Thyroid gland (tissue), 4 donors: ENCODE results near the gene IMPDH2. TPM values are rescaled to one million over a fixed set of nuclear protein-coding genes. Genes with fewer than 3 reads are reported as not detected.
"Not testable (repeated sequence)": the region's sequence is repeated elsewhere in the genome, so short reads cannot be mapped to it uniquely, and the experiment has no call there.

Experiments used
- DNase-seq, 2 donors: peaks; one replicate each; pipeline ENCODE4 v3.0.0-alpha.2; 2019
- H3K27ac ChIP-seq, 3 donors: fragments of 200-600 bp; sonication (generic); 1 replicate in 2 of 3; 2 replicates in 1 of 3; pipeline ENCODE4 v1.5.1; 2016 to 2019; ENCODE audit warnings: mild to moderate bottlenecking in 1 of 3, moderate library complexity in 1 of 3
- H3K27me3 ChIP-seq: fragments of 200-600 bp; sonication (generic); one replicate; pipeline ENCODE4 v1.5.1; 2019
- H3K36me3 ChIP-seq, 2 donors: fragments of 200-600 bp; sonication (generic); one replicate each; pipeline ENCODE4 v1.5.1; 2016 to 2019
- H3K4me1 ChIP-seq, 2 donors: fragments of 200-600 bp; sonication (generic); one replicate each; pipeline ENCODE4 v1.5.1; 2017 to 2019
- H3K4me3 ChIP-seq, 3 donors: fragments of 200-600 bp; sonication (generic); replicated peaks in 1 of 3; 1 replicate in 2 of 3; 2 replicates in 1 of 3; pipeline ENCODE4 v1.5.1; 2016; ENCODE audit warnings: mild to moderate bottlenecking in 1 of 3
- H3K9me3 ChIP-seq: fragments of 200-600 bp; sonication (generic); one replicate; pipeline ENCODE4 v1.5.1; 2017
- POLR2A ChIP-seq, 2 donors: fragments of 450-650 bp; IDR thresholded peaks; one replicate each; pipeline ENCODE4 v1.6.1; 2017; ENCODE audit warnings: antibody characterized with exemption in 2 of 2, mild to moderate bottlenecking in 2 of 2, moderate library complexity in 1 of 2
- WGBS, 2 donors: methylation state at CpG; one replicate each; pipeline ENCODE4 v1.1.5; 2017; 5-methylcytosine and 5-hydroxymethylcytosine counted together
- intact Hi-C: fragments of 100-400 bp; cut with DNase I; formaldehyde crosslinking; loops from one replicate; pipeline ENCODE4 v1.15.1; 2023
- total RNA-seq, 4 donors: library from RNA; depleted of rRNA; stranded (reverse); fragments of >200 nt; gene quantifications; one replicate each; pipeline ENCODE4 v1.2.3, GENCODE V29; 2016
- TF ChIP-seq, protein P1 (sequence below), 6 experiments: fragments of 200-600 bp in 3 of 6; fragments of 450-650 bp in 3 of 6; sonication (generic) in 3 of 6; IDR thresholded peaks; one replicate each; pipeline ENCODE4 v1.5.1; 2016 to 2019; ENCODE audit warnings: antibody characterized with exemption in 6 of 6, mild to moderate bottlenecking in 2 of 6, inconsistent platforms in 1 of 6, moderate library complexity in 1 of 6

Gene IMPDH2
- total RNA-seq, 4 donors from 2014 or later: 92.9 to 159 (median 109) TPM

GRCh38 chr3:49012441-49013017 lies 16.7 kb downstream of the IMPDH2 start:
- DNase-seq: no peak

DNA sequence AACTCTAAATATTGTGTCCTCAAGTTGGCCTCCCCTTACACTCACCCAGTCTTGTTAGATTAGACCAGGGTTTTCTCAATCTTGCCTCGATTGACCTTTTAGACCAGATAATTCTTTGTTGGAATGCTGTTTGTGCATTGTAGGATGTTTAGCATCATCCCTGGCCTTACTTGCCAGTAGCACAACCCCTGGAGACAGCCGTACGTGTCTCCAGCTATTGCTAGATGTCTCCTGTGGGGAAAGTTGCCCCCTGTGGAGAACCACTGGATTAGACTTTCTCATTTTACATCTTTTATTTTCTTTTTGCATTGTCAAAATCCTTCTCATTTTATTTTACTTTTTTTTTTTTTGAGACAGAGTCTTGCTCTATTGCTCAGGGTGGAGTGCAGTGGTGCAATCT lies 19.8 kb downstream of the IMPDH2 start:
- Histone ChIP-seq H3K9me3 (no peaks in the 10 kb centered on the region), H3K4me1 (peaks cover 18 to 25% of the 10 kb centered on the region in 2 donors), H3K4me3 (no peak overlapping the region), H3K27me3 (no peaks in the 10 kb centered on the region), H3K36me3 (peaks cover 4 to 8% of the 10 kb centered on the region in 2 donors), H3K27ac (no peak overlapping the region)
- no peak for DNase-seq
- TF ChIP-seq, protein P1, sequence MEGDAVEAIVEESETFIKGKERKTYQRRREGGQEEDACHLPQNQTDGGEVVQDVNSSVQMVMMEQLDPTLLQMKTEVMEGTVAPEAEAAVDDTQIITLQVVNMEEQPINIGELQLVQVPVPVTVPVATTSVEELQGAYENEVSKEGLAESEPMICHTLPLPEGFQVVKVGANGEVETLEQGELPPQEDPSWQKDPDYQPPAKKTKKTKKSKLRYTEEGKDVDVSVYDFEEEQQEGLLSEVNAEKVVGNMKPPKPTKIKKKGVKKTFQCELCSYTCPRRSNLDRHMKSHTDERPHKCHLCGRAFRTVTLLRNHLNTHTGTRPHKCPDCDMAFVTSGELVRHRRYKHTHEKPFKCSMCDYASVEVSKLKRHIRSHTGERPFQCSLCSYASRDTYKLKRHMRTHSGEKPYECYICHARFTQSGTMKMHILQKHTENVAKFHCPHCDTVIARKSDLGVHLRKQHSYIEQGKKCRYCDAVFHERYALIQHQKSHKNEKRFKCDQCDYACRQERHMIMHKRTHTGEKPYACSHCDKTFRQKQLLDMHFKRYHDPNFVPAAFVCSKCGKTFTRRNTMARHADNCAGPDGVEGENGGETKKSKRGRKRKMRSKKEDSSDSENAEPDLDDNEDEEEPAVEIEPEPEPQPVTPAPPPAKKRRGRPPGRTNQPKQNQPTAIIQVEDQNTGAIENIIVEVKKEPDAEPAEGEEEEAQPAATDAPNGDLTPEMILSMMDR (IDR thresholded peaks at IDR 0.05): no peak
- TF ChIP-seq POLR2A (IDR thresholded peaks at IDR 0.05): no peak
- 81 to 82% methylated on average over 3 of the region's 3 CpGs for WGBS, 2 donors
- intact Hi-C loops: no loop called here

More at GRCh38 chr3:49012441-49013017, 16.7 kb downstream of the IMPDH2 start:
- TF ChIP-seq, protein P1 (IDR thresholded peaks at IDR 0.05): no peak
- intact Hi-C loops: no loop called here
- Histone ChIP-seq H3K4me3 (no peak overlapping the region), H3K27ac (no peak overlapping the region), H3K9me3 (no peaks in the 10 kb centered on the region), H3K27me3 (no peaks in the 10 kb centered on the region), H3K4me1 (peaks cover 10 to 12% of the 10 kb centered on the region in 2 donors), H3K36me3 (peaks cover 23 to 29% of the 10 kb centered on the region in 2 donors)
- WGBS, 2 donors: 88 to 93% methylated on average over 3 to 13 of the region's 17 CpGs

- peaks cover 18 to 25% of the 10 kb centered on the region in 2 donors for H3K4me1 ChIP-seq
- intact Hi-C loops, H3K4me3 ChIP-seq, DNase-seq, H3K36me3 ChIP-seq, H3K27me3 ChIP-seq, H3K27ac ChIP-seq, H3K9me3 ChIP-seq: not testable (repeated sequence)
- WGBS, 2 donors: 88 to 92% methylated on average over 5 of the region's 5 CpGs
Observed at GRCh38 chr3:49008627-49009026, 20.6 kb downstream of the IMPDH2 start.

DNA sequence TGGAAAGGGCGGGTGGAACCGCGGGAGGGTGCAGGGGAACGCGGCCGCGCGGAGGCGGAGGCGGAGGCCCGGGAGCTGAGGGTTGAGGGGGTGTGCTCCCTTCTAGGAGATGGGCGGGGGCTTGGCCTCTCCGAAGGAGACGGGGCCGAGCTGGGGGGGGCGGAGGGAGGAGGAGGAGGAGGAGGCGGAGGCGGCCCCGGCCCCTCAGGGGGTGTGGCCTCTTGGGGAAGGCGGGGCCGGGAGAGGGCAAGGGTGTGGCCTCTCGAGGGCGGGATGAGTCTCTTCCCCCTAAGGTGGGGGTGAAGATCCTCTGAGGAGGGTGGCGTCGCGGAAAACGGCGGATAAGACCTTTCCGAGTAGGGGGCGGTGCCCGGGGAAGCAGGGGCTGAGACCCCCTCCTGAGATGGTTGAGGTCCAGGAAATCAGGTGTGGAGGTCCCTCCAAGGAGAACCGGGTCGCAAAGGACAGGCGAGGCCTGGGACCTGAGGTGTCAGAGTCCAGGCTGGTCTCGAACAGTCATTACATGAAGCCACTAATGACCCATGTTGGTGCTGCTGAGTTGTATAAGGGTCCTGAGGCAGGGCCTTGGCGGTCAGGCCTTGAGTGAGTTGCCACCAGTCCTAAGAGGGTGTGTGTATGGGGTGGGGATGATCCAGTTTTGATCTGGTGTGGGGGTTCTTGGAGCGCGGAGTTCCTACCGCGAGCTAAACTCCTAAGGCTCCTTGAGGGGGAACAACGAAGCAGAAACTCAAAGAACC lies 21.2 kb downstream of the IMPDH2 start:
- Histone ChIP-seq H3K4me1 (peaks cover 18 to 25% of the 10 kb centered on the region in 2 donors), H3K36me3 (peaks cover 0 to 4% of the 10 kb centered on the region in 2 donors), H3K27me3 (no peaks in the 10 kb centered on the region), H3K9me3 (no peaks in the 10 kb centered on the region), H3K4me3 (peak overlapping the region; percentile 72 to 86 (median 84)), H3K27ac (peak overlapping the region; percentile 96 to 98 (median 96))
- intact Hi-C loops: no loop called here
- peak; percentile 87 to 90 for DNase-seq
- TF ChIP-seq POLR2A (IDR thresholded peaks at IDR 0.05): no peak
- TF ChIP-seq, protein P1 (IDR thresholded peaks at IDR 0.05): no peak
- 9 to 19% methylated on average over 20 to 34 of the region's 41 CpGs for WGBS, 2 donors

DNA sequence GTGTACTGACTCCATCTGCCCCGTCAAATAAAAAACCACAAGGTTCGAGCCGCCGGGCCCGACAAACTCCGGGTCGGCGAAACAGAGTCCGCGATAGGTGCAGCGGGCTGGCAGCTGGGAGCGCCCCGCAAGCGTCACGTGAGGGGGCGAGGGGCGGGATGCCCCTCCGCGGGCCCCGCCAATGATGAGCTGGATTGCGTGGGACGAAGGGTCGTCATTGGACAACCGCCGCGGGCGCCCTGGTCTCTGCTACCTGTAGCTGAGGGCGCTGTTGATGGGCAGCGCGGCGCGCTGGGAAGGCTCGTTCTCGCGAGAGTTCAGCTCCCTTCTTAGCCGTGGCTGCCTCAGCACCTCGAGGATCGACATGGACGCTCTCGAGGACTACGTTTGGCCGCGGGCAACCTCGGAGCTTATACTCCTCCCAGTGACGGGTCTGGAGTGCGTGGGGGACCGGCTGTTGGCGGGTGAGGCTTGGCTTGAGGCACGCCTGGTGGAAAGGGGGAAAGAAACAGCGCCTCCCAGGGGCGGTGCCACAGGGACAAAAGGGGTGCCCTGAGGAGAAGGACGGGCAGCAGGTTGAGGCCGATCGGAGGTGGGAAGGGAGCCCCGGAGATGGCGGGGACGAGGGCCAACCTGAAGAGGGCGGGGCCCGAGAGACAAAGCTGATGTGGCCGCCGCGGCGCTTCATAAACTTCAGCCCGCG lies 22.0 kb downstream of the IMPDH2 start, which contains the start of gene WDR6:
TSS of gene WDR6 (plus strand) at position 324 of the 703 bp plus-strand sequence. CDS start at position 365, 41 bp downstream.
- Histone ChIP-seq H3K9me3 (no peaks in the 10 kb centered on the region), H3K4me3 (peak within 1 kb of the TSS; percentile 72 to 86 (median 84)), H3K27me3 (no peaks in the 10 kb centered on the region), H3K36me3 (no peaks in the 10 kb centered on the region), H3K27ac (peak within 1 kb of the TSS; percentile 96 to 98 (median 96)), H3K4me1 (peaks cover 18 to 25% of the 10 kb centered on the region in 2 donors)
- TF ChIP-seq, protein P1 (IDR thresholded peaks at IDR 0.05): peak in 3 of 6 experiments; percentile 36 to 49 (median 45)
- TF ChIP-seq POLR2A (IDR thresholded peaks at IDR 0.05): peak in 1 of 2 donors; percentile 85
- DNase-seq: peak; percentile 99
- intact Hi-C loops: no loop called here
- WGBS, 2 donors: 0% methylated on average over 24 to 61 of the region's 65 CpGs
